Measurements from ENCODE around the gene TTC23L.

- TF ChIP-seq POLR2A (IDR thresholded peaks at IDR 0.05; ENCODE audit: extremely low read depth, insufficient read length) = no peak
- TF ChIP-seq, protein P1, sequence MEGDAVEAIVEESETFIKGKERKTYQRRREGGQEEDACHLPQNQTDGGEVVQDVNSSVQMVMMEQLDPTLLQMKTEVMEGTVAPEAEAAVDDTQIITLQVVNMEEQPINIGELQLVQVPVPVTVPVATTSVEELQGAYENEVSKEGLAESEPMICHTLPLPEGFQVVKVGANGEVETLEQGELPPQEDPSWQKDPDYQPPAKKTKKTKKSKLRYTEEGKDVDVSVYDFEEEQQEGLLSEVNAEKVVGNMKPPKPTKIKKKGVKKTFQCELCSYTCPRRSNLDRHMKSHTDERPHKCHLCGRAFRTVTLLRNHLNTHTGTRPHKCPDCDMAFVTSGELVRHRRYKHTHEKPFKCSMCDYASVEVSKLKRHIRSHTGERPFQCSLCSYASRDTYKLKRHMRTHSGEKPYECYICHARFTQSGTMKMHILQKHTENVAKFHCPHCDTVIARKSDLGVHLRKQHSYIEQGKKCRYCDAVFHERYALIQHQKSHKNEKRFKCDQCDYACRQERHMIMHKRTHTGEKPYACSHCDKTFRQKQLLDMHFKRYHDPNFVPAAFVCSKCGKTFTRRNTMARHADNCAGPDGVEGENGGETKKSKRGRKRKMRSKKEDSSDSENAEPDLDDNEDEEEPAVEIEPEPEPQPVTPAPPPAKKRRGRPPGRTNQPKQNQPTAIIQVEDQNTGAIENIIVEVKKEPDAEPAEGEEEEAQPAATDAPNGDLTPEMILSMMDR (IDR thresholded peaks at IDR 0.05; ENCODE audit: low read depth, low read length) = no peak
Measured at GRCh38 chr5:34806532-34806931, 32.4 kb upstream of the TTC23L start.

Measured in NB4 (cell line).